ENCODE data around the gene EPS15. TPM values are rescaled to one million over a fixed set of nuclear protein-coding genes. Genes with fewer than 3 reads are reported as not detected.

The EPS15 gene
- total RNA-seq (ENCODE audit: low replicate concordance): 71.1 and 108 TPM in 2 replicates

- peak; percentile 77 for DNase-seq (ENCODE audit: low read depth)
- TF ChIP-seq CTCF (IDR thresholded peaks at IDR 0.05; ENCODE audit: insufficient read depth, low read length): no peak
- peak within 1 kb of the TSS; percentile 90 for H3K4me3 ChIP-seq (ENCODE audit: low read depth, low read length)
These were observed at the start of gene EPS15 for GRCh38 chr1:51519048-51519864. Gene EPS15, minus strand, starts transcription at chr1:51519266. Its CDS starts 35 bp downstream, at chr1:51519231.

GRCh38 chr1:51568231-51568935, 49.3 kb upstream of the EPS15 start:
- DNase-seq (ENCODE audit: low read depth): no peak
- TF ChIP-seq CTCF (IDR thresholded peaks at IDR 0.05; ENCODE audit: insufficient read depth, low read length): no peak
- no peak overlapping the region for H3K4me3 ChIP-seq (ENCODE audit: low read depth, low read length)

GRCh38 chr1:51567653-51568052, 48.6 kb upstream of the EPS15 start:
- no peak overlapping the region for H3K4me3 ChIP-seq (ENCODE audit: low read depth, low read length)
- no peak for TF ChIP-seq CTCF (IDR thresholded peaks at IDR 0.05; ENCODE audit: insufficient read depth, low read length)
- DNase-seq (ENCODE audit: low read depth): peak; percentile 94

- peak; percentile 10 for TF ChIP-seq CTCF (IDR thresholded peaks at IDR 0.05; ENCODE audit: insufficient read depth, low read length)
- no peak overlapping the region for H3K4me3 ChIP-seq (ENCODE audit: low read depth, low read length)
- no peak for DNase-seq (ENCODE audit: low read depth)
These were observed 47.2 kb upstream of the EPS15 start for GRCh38 chr1:51566260-51566659.

- no peak overlapping the region for H3K4me3 ChIP-seq (ENCODE audit: low read depth, low read length)
- no peak for DNase-seq (ENCODE audit: low read depth)
- no peak for TF ChIP-seq CTCF (IDR thresholded peaks at IDR 0.05; ENCODE audit: insufficient read depth, low read length)
These were observed 45.9 kb upstream of the EPS15 start for GRCh38 chr1:51565009-51565408.

- H3K4me3 ChIP-seq (ENCODE audit: low read depth, low read length): no peak overlapping the region
- peak; percentile 77 for DNase-seq (ENCODE audit: low read depth)
- TF ChIP-seq CTCF (IDR thresholded peaks at IDR 0.05; ENCODE audit: insufficient read depth, low read length): no peak
These were observed 45.1 kb upstream of the EPS15 start for GRCh38 chr1:51564124-51564523.

All from fibroblast of the aortic adventitia (primary cell).